HG03378 (cell line): ENCODE data around the gene FGF11.
"Not testable (repeated sequence)": the region's sequence is repeated elsewhere in the genome, so short reads cannot be mapped to it uniquely, and the experiment has no call there.

Source experiments
- ATAC-seq: cut with Tn5 transposase; IDR thresholded peaks from one replicate; pipeline ENCODE4 v1.9.1; 2021; ENCODE audit warnings: mild to moderate bottlenecking, moderate library complexity; ENCODE audit not compliant: unreplicated experiment

The FGF11 gene

DNA sequence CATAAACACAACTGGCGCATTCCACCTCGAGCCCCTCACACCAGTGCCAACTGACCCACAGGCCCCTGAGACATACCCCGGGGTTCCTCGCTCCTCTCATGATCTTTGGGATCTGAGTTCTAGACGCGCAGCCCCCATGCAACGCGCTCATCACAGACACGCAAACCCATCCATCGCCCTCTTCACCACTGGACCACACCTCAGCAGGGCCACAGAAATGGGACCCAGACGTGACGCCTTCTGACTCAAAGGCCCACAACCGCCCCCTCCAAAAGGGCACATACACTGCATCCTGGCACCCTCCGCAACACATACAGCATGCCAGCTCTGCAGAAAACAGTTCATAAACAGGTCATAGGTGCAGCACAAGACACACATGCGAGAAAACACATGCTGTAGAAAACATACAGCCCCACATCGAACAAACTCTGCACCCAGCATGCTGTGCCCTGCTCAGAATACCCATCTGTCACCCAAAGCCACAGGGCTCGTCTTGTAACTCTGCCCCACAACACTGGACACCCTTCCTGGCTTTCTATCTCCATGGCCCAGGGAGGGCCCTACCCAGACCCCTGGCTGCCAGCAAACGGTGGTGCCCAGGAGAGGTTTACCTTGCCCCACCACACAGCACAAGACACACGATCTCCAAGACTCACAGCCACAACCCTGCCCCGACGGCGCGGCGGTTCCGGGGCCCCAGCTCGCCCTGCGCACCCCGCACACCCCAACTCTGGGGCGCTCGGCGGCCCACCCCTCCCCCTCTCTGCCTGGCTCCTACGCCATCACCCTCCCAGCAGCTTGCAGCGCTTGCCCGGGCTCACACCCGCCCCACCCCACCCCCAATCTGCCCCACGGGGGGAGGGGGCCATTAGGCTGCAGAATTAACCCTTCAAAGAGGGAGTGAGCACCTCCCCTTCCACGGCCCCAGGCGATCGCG, 39.2 kb downstream of the FGF11 start:
- ATAC-seq = no peak

DNA sequence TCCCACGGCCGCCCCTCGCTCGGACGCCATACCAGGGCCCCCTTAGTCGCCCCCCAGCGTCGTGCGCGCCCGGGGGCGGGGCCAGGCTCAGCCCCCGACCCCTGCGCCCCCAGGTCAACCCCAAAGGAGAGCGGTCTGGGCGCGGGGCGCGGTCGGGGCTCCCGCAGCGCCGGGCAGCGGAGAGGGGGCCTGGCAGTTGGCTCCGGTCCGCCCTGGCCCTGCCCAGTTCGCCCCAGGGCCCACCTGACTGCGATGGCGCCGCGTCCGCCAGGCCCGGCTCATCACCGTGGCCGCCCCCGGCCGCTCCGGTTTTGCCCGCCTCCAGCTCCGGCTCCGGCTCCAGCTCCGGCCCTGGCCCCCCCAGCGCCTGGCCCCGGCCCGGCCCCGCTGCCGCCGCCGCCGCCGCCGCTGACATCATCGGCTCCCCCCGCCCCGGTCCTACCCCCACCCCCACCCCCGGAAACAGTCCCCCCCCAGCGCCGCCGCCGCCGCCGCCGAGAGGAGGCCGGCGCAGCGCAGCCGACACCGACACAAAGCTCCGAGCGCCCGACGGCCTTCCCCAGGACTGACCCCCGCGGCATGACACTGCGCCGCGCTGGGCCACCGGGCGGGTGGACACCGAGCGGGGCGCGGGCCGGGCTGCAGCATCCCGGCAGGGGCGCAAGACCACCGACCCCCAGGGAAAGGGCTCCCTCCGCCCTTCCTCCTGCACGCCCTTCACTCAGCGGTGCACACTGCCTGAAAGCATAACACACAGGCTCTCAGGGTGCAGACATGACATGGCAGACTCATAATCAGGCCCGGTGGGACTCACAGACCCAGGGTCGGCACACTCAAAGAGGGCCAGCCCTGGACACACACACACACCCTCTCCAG, 40.1 kb downstream of the FGF11 start, which contains the start of gene ZBTB4:
ZBTB4 (minus strand) TSS at position 419 of the 876 bp plus-strand sequence. CDS start 12,830 bp downstream, outside the sequence.
- no peak for ATAC-seq

DNA sequence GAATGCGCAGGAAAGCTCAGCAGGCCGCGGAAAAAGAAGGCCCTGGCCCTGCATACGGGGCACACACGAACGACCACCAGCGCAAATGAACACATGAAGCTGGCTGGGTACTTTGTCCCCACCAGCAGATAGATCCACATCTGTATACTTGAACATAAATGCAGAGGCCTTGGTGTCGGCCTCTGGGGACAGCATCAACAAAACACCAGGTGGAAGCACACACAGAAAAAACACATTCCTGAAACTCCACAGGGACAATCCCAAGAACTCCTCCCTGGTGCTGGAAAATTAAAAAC, 40.7 kb downstream of the FGF11 start:
- ATAC-seq = no peak

DNA sequence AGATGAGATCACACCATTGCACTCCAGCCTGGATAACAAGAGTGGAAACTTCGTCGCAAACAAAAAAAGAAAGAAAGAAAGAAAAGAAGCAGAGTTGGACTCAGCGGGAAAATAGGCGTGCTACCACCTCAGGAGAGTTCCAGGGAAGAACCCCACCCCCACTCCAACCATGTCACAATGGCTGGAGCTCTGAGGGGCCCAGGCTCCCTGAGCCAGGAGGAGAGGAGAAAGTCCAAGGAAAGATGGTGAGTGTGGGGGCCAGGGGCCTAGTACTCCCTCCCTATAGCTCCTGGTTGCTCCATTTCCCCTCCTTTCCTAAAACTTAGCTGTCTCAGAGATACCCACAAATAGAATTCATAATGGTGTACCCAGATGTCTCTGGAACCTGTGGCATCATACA, 42.0 kb downstream of the FGF11 start, which contains the start of gene SLC35G6:
SLC35G6 (plus strand) TSS at position 172 of the 400 bp plus-strand sequence; CDS start at position 243, 71 bp downstream.
- not testable (repeated sequence) for ATAC-seq

DNA sequence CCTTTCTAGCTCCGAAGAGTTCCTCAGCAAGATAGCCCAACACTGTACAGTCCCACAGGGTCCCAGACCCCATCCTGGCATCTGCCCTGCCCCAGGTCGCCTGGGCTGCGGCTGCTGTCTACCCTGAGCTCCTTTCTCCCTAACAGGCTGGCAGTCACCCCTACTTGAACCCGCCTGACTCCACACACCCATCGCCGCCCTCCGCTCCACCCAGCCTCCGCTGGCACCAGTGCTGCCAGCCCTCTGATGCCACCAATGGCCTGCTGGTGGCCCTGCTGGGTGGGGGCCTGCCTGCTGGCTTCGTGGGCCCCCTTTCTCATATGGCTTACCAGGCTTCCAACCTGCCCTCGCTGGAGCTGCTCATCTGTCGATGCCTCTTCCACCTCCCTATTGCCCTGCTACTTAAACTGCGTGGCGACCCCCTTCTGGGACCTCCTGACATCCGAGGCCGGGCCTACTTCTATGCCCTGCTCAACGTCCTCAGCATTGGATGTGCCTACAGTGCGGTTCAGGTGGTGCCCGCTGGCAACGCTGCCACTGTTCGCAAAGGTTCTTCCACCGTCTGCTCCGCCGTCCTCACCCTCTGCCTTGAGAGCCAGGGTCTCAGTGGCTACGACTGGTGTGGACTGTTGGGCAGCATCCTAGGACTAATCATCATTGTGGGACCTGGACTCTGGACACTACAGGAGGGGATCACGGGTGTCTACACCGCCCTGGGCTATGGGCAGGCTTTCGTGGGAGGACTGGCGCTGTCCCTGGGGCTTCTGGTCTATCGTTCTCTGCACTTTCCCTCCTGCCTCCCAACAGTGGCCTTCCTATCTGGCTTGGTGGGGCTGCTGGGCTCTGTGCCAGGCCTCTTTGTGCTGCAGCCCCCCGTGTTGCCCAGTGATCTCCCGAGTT, 42.8 kb downstream of the FGF11 start:
- ATAC-seq = not testable (repeated sequence)

DNA sequence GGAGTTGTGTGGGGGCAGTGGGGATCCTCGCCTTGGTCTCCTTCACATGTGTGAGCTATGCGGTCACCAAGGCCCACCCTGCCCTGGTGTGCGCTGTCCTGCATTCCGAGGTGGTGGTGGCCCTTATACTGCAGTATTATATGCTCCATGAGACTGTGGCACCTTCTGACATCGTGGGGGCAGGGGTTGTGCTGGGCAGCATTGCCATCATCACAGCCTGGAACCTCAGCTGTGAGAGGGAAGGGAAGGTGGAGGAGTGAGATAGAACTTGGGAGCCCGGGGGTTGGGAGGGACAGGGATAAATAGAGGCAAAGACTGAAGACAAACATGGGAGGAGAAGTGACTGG, 43.4 kb downstream of the FGF11 start:
- not testable (repeated sequence) for ATAC-seq

DNA sequence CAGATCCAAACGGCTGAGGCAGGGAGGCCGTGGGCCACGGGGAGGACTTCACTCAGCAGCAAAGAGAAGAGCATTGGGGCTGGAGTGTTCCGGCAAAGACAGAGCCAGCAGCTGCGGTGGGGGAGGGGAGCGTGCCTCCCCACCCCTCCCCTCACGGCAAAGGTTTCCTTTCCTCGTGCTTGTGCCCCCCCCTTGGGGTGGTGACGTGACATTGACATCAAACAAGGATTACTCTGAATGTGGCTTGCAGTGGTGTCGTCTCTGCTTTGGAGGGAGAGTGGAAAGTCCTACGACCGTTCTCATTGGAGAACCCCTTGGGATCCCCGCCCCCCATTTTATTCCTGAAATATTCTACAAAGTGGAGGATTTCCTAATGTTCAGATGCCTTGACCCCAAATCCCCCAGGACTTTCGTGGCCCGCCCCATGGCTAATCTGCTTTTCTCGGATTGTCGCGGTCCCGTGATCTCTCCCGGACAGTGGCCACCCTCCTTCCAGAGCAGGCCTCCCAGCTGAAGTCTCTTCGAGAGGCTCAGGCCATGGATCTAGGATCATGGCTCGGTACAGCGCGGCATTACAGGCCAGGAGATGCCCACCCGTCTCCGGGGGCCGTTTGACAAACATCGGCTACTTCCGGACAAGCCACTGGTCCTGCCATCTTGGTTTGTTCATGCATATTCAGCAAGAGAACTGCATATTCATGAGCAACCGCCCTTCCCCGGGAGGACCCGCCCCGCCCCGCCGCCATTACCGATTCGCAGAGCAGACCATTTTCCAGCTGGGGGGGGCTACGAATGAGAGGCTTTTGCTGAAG, 44.1 kb downstream of the FGF11 start:
- ATAC-seq = peak; percentile 36

DNA sequence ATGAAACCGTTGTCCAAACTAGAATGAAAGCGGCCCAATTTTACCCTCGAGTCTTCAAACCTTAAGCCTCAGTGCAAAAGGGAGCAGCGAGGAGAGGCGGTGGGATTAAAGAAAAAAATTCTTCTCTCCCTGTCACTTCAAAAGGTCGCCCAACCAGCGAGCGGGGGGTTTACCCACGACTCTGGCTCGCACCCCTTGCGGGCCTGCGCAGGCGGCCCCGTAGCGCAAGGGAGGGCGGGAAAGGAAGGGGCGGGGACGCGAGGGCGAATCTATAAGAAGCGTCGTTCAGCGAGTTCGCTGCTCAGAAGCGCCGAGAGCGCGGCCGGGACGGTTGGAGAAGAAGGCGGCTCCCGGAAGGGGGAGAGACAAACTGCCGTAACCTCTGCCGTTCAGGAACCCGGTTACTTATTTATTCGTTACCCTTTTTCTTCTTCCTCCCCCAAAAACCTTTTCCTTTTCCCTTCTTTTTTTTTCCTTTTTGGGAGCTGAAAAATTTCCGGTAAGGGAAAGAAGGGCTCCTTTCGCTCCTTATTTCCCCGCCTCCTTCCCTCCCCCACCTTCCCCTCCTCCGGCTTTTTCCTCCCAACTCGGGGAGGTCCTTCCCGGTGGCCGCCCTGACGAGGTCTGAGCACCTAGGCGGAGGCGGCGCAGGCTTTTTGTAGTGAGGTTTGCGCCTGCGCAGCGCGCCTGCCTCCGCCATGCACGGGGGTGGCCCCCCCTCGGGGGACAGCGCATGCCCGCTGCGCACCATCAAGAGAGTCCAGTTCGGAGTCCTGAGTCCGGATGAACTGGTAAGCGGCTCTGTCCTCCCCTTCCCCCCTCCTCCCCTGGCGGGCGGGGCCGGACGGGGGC, 45.0 kb downstream of the FGF11 start, which contains the start of gene POLR2A:
POLR2A (plus strand) TSS at position 300 of the 852 bp plus-strand sequence.
- ATAC-seq = peak; percentile 51

DNA sequence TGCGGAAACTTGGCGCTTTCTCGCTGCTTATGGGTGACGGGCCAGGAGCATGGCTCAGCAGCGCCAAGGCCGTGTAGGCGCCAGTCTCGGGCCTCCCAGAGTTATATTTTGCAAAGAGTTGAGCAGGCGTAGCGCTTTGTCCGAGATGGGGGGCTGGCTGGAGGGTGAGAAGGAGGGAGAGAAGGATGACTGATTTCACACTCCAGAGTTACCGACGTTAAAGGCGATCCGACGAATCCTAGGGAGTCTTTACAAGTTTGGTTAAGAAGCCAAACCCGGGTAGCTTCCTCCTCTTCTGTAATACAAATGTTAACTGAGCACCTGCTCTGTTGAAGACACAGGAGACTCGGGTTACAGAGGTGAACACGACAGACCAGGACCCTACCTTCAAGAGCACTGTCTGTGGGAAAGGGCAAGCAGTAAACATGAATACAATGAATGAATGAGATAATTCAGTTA, 45.6 kb downstream of the FGF11 start:
- ATAC-seq = no peak

DNA sequence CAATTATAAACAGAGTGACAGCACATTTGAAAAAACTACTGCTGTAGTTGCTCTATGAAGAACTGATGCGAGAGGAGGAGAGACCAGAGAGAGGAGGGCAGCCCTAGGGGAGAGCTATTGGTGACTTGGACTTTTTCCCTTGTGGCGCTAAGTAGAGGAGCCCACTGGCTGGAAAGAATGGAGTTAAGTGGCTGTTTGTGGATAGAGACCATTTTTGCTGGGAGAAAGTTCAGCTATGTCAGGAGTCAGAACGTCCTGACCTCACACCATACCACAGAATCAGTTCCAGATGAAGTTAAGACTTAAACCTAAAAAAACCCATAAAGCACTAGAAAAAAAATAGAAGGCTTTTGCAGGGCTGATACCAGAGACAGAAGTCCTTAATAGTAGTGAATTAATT, 46.9 kb downstream of the FGF11 start:
- ATAC-seq = no peak

DNA sequence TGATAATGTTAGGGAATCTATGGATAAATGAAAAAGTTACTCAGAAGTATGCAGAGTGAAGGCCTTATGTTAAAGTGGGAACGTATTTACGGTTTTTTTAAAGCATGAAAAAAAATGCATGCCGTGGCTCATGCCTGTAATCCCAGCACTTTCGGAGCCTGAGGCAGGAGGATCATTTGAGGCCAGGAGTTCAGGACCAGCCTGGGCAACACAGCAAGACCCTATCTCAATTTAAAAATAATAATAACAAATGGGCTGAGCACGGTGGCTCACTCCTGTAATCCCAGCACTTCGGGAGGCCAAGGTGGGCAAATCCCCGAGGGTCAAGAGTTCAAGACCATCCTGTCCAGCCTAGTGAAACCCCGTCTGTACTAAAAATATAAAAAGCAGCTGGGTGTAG, 50.8 kb downstream of the FGF11 start:
- ATAC-seq = no peak

DNA sequence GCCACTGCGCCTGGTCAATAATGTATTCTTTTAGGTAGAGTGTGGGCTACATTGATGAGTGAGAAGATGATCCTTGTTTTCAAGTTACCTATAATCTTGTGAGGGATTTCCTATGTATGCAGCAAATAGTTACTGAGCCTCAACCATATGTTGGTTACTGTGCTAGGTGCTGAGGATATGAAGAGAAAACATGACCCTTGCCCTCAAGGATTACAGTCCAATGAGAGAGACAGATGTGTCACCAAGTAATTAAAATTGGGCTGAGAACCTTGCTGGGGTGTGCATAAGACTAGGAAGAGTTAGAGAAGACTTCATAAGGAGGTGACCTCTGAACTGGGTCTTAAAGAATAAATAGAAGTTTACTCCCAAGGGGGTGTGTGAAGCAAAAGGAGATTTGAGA, 52.3 kb downstream of the FGF11 start:
- ATAC-seq = no peak

DNA sequence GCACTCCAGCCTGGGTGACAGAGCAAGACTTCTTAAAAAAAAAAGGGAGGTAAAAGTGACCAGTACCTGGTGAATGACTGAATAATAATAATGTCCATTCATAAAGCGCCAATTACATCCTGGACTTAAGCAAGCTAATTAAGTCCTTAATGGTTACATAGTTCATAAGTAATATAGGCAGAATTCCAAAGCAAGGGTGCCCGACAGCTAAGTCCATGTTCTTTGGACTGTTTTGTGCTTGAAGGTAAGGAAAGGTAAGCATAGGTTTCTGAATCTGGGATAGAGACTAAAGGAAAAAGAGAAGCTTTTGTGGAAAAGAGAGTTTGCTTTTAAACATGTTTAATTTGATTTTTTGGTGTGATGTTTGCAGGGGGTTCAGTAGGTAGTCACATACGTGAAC, 54.6 kb downstream of the FGF11 start:
- ATAC-seq = no peak
